Heart right ventricle (tissue), 16 donors: ENCODE data around the gene CD27. TPM values are rescaled to one million over a fixed set of nuclear protein-coding genes. Genes with fewer than 3 reads are reported as not detected.

Experiments used
- ATAC-seq, 8 donors: fragments of 200-7000 bp; cut with Tn5 transposase; one replicate each; pipeline ENCODE4 v1.9.1; 2020; ENCODE audit warnings: mild to moderate bottlenecking in 8 of 8, moderate library complexity in 8 of 8, moderate number of reproducible peaks in 1 of 8
- DNase-seq, 2 donors: peaks; one replicate each; pipeline ENCODE4 v3.0.0-alpha.2; 2020
- H3K27ac ChIP-seq, 10 donors: fragments of 200-600 bp; sonication (generic) in 2 of 10; one replicate each; pipeline versions ENCODE4 v1.5.0 to v1.8.0; 2020 to 2022; ENCODE audit warnings: mild to moderate bottlenecking in 3 of 10
- H3K27me3 ChIP-seq, 7 donors: fragments of 200-600 bp; one replicate each; pipeline ENCODE4 v1.8.0; 2021 to 2022; ENCODE audit warnings: mild to moderate bottlenecking in 2 of 7
- H3K36me3 ChIP-seq, 9 donors: fragments of 200-600 bp; sonication (generic) in 1 of 9; one replicate each; pipeline versions ENCODE4 v1.5.0 to v1.8.0; 2020 to 2022; ENCODE audit warnings: mild to moderate bottlenecking in 2 of 9
- H3K4me1 ChIP-seq, 9 donors: fragments of 200-600 bp; sonication (generic) in 1 of 9; one replicate each; pipeline versions ENCODE4 v1.5.0 to v1.8.0; 2020 to 2022; ENCODE audit warnings: mild to moderate bottlenecking in 4 of 9
- H3K4me3 ChIP-seq, 10 donors: fragments of 200-600 bp; sonication (generic) in 2 of 10; one replicate each; pipeline versions ENCODE4 v1.5.0 to v1.8.0; 2020 to 2022; ENCODE audit warnings: mild to moderate bottlenecking in 7 of 10, moderate library complexity in 2 of 10
- H3K9me3 ChIP-seq, 11 donors: fragments of 200-600 bp in 10 of 11; sonication (generic) in 2 of 11; one replicate each; pipeline versions ENCODE4 v1.5.0 to v1.8.0; 2013 to 2022; ENCODE audit warnings: mild to moderate bottlenecking in 2 of 11, control low read depth in 1 of 11, moderate library complexity in 1 of 11
- WGBS, 2 donors: extraction: QIAGEN DNeasy Blood & Tissue Kit; methylation state at CpG; one replicate each; pipeline ENCODE4 v1.1.7; 2013; ENCODE audit warnings: inconsistent platforms in 1 of 2; 5-methylcytosine and 5-hydroxymethylcytosine counted together
- intact Hi-C, 10 donors: fragments of 100-400 bp; cut with DNase I; formaldehyde crosslinking; loops; one replicate each; pipeline versions ENCODE4 v1.11.1 to v1.14.2; 2022
- polyA plus RNA-seq, 2 donors: library from polyadenylated mRNA; stranded (reverse); fragments of 200-250 nt; gene quantifications; one replicate each; pipeline ENCODE4 v1.2.3, GENCODE V29; 2013
- total RNA-seq, 10 donors: library from RNA; stranded (reverse); fragmentation: NEBNext Ultra II Directional in 3 of 10; extraction: Animal tissue kit (Norgen Biotek cat#: 25700) in 3 of 10; gene quantifications; one replicate each; pipeline versions ENCODE4 v1.2.1 to v1.2.4, GENCODE V29; 2021 to 2023
- TF ChIP-seq, protein P1 (sequence below), 9 donors: fragments of 200-600 bp; sonication (generic) in 2 of 9; IDR thresholded peaks; one replicate each; pipeline versions ENCODE4 v1.5.0 to v1.8.0; 2021 to 2022; ENCODE audit warnings: antibody characterized with exemption in 9 of 9, mild to moderate bottlenecking in 5 of 9, moderate library complexity in 1 of 9
- donor health status: Arrhythmogenic right ventricular cardiomyopathy.
- donor health status: ischemic (EF 13 %, LVEDD 7.1; RV severe dilation, severe dysfunction).
- donor health status: healthy with polysubstance abuse.
- donor health status: DM: no; HTN: yes; CAD: no.
- donor health status: DM: no; HTN: no; CAD: no.
- donor health status: ischemic (EF 25% LVEDD 6.9; RV normal size, moderate dysfunction).
- donor health status: ischemic (EF 25% LVEDD 5.7; RV mildly dilated, moderate dysfunction).
- donor health status: healthy.
- donor health status: DM: yes; HTN: yes; CAD: no.
- donor health status: Ischemic cardiomyopathy.
- donor health status: ischemic (EF 35%, LVEDD 5.7; RV mildly dilated, moderate dysfunction).
- donor health status: nonischemic (EF 11% LVEDD 7.7; RV severe dilation, severe dysfunction).
- donor health status: DM: yes; HTN: yes; CAD: no.
- donor health status: PGD.
- donor health status: ischemic (EF 29% LVEDD 5.4; RV normal size, mild dysfunction).
- donor health status: nonischemic (EF 23%, LVEDD 6.1; RV moderate dilation, normal function).

CD27 gene
- total and polyA plus RNA-seq, 12 donors, result 0.28 to 3.4 (median 0.32) TPM; not detected in 6

DNA sequence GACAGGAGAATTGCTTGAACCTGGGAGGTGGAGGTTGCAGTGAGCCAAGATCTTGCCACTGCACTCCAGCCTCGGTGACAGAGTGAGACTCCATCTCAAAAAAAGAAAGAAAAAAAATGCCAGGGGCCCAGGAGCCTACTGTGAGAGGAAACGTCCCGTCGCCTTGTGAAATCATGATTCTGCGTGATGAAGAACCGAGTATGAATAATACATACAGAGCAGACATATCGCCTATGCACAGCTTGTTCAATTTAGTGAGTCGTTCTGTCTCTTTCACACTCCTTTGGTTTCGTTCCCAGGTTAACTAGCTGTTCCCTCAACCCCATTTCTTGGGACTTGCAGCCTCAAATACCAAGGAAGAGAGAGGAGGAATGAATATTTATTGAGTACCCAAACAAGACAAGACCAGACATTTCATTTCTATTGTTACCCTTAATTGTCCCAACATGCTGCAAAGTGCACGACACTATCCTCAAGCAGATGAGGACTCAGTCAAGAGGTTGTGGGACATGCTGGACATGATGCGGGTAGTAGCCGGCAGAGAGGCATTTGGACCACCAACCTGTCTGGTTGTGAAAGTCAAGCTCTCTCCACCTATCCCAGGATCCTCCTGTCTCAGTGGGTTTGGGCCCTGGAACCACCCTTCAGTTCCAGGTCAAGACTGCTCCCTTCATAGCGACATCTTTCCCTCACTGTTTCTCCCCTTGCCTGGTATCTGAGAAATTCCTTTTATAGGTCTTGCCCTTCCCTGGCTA, 8.6 kb upstream of the CD27 start:
- H3K27me3 ChIP-seq, result no peaks in the 10 kb centered on the region
- ATAC-seq (no peak), DNase-seq (no peak)
- peaks cover 0 to 5% (median 0%) of the 10 kb centered on the region in 9 donors for H3K36me3 ChIP-seq
- WGBS, 2 donors, result 86 to 91% methylated on average over 13 of the region's 13 CpGs
- intact Hi-C loops, result no loop called here
- H3K9me3 ChIP-seq, result no peaks in the 10 kb centered on the region
- H3K4me1 ChIP-seq, result peaks cover 0 to 6% (median under 1%) of the 10 kb centered on the region in 9 donors
- no peak overlapping the region for H3K4me3 ChIP-seq
- TF ChIP-seq, protein P1, sequence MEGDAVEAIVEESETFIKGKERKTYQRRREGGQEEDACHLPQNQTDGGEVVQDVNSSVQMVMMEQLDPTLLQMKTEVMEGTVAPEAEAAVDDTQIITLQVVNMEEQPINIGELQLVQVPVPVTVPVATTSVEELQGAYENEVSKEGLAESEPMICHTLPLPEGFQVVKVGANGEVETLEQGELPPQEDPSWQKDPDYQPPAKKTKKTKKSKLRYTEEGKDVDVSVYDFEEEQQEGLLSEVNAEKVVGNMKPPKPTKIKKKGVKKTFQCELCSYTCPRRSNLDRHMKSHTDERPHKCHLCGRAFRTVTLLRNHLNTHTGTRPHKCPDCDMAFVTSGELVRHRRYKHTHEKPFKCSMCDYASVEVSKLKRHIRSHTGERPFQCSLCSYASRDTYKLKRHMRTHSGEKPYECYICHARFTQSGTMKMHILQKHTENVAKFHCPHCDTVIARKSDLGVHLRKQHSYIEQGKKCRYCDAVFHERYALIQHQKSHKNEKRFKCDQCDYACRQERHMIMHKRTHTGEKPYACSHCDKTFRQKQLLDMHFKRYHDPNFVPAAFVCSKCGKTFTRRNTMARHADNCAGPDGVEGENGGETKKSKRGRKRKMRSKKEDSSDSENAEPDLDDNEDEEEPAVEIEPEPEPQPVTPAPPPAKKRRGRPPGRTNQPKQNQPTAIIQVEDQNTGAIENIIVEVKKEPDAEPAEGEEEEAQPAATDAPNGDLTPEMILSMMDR (IDR thresholded peaks at IDR 0.05), result no peak
- H3K27ac ChIP-seq, result no peak overlapping the region

DNA sequence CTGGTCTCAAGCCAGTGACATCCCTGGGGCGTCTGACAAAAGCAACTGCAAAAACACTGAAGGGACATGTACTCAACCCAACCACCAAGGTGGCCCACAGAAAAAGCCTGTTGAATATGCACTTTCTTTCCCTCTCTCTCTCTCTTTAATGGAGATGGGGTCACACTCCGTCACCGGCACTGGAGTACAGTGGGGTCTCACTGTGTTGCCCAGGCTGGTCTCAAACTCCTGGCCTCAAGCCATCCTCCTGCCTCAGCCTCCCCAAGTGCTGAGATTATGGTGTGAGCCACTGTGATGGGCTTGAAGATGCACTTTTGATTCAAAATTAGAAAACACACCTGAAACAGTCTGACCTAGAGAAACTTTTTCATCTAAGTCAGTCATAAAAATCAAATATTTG, 7.2 kb upstream of the CD27 start:
- no peaks in the 10 kb centered on the region for H3K9me3 ChIP-seq
- 91 to 93% methylated on average over 3 of the region's 3 CpGs for WGBS, 2 donors
- intact Hi-C loops, result no loop called here
- H3K27me3 ChIP-seq, result no peaks in the 10 kb centered on the region
- H3K4me3 ChIP-seq, result no peak overlapping the region
- ATAC-seq (no peak), DNase-seq (no peak)
- no peak overlapping the region for H3K27ac ChIP-seq
- H3K4me1 ChIP-seq, result no peaks in the 10 kb centered on the region
- H3K36me3 ChIP-seq, result peaks cover 0 to 7% (median 0%) of the 10 kb centered on the region in 9 donors
- TF ChIP-seq, protein P1 (IDR thresholded peaks at IDR 0.05), result no peak

DNA sequence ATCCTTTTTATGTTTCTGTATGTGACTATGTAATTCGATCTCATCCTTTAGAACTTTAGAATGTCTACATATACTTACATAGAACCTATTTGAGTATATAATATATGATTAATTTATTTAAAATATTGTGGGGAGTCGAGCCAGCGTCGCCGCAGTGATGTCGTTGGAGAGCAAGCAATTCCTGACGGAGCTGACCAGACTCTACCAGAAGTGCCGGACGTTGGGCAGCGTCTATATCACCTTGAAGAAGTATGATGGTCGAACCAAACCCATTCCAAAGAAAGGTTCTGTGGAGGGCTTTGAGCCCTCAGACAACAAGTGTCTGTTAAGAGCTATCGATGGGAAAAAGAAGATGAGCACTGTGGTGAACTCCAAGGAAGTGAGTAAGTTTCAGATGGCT, 6.4 kb upstream of the CD27 start:
- intact Hi-C loops, result no loop called here
- Histone ChIP-seq H3K36me3 (peaks cover 0 to 12% (median 0%) of the 10 kb centered on the region in 9 donors), H3K4me1 (no peaks in the 10 kb centered on the region), H3K27me3 (no peaks in the 10 kb centered on the region), H3K27ac (no peak overlapping the region), H3K4me3 (no peak overlapping the region), H3K9me3 (no peaks in the 10 kb centered on the region)
- TF ChIP-seq, protein P1 (IDR thresholded peaks at IDR 0.05), result no peak
- no peak for ATAC-seq
- WGBS, 2 donors, result 88 to 90% methylated on average over 12 of the region's 12 CpGs
- DNase-seq, result no peak

DNA sequence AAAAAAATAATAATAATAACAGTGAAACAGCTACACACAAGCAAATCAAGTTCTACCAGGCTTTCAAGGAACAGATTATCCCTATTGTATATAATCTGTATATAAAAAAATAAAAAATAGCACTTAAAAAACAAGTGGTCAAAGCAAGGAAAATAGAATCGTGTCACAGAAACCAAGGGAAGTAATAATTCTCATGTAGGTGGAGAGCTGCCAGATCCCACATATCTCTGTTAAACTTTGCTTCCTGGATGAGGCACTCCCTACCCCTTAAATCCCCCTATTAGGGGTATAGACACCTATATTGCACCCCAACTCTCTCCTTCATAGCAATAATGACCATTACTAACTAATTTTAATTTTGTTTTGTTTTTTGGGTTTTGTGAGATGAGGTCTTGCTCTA, 4.4 kb upstream of the CD27 start:
- no peak for ATAC-seq
- H3K27ac ChIP-seq, result no peak overlapping the region
- no peaks in the 10 kb centered on the region for H3K27me3 ChIP-seq
- H3K36me3 ChIP-seq, result peaks cover 0 to 18% (median 0%) of the 10 kb centered on the region in 9 donors
- TF ChIP-seq, protein P1 (IDR thresholded peaks at IDR 0.05), result no peak
- no peaks in the 10 kb centered on the region for H3K9me3 ChIP-seq
- 42 to 54% methylated on average over 1 of the region's 1 CpG for WGBS, 2 donors
- no peak for DNase-seq
- H3K4me3 ChIP-seq, result no peak overlapping the region
- intact Hi-C loops, result no loop called here
- H3K4me1 ChIP-seq, result no peaks in the 10 kb centered on the region
